HG03575 (cell line): ENCODE results near the gene SLC41A2.
"Not testable (repeated sequence)": the region's sequence is repeated elsewhere in the genome, so short reads cannot be mapped to it uniquely, and the experiment has no call there.

ENCODE experiments used
- ATAC-seq: cut with Tn5 transposase; IDR thresholded peaks from one replicate; pipeline ENCODE4 v1.9.1; 2021; ENCODE audit not compliant: unreplicated experiment, insufficient number of reproducible peaks, low FRiP score; ENCODE audit errors: extremely low read depth

The SLC41A2 gene

DNA sequence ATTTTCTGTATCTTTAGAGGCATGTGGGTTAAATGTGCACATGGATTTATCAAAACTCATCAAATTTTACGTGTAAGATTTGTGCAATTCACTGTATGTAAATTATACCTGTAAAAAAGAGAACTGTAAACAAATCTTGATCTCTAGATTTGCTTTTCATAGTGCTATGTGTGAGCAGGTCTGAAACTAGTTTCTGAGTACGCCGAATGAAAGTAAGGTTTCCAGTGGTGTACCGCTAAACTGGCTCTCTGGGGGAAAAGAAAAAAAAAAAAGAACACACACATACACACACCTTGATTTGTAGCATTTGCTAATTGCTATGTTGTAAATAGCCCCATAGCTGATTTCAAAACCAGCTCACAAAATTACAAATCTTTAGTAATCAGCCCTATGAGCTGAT is 8.6 kb upstream of the SLC41A2 start:
- no peak for ATAC-seq

DNA sequence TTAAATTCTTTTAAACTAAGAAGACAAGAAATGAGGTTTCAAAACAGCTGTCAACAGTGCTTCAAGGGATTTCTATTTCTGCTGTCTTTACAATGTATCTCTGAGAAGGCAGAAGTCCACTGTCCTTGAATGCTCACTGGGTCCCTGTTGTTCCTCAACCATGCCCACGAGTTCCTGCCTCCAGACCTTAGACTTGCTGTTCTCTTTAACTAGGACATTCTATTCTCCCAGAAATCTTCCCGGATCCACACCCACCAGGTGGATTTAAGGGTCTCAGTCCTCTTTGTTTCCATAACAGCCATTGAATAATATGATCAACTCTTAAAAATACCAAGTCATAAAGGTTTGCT is 6.7 kb upstream of the SLC41A2 start:
- no peak for ATAC-seq

- ATAC-seq, result no peak
Measured at GRCh38 chr12:104964167-104964855, 6.2 kb upstream of the SLC41A2 start.

GRCh38 chr12:104963757-104964156 is 5.7 kb upstream of the SLC41A2 start:
- ATAC-seq, result no peak

GRCh38 chr12:104960464-104960863 is 2.4 kb upstream of the SLC41A2 start:
- ATAC-seq, result no peak

- ATAC-seq, result no peak
Measured at GRCh38 chr12:104959335-104959841, 1.3 kb upstream of the SLC41A2 start.

GRCh38 chr12:104958805-104959334 is 780 bp upstream of the SLC41A2 start:
- no peak for ATAC-seq

- ATAC-seq, result no peak
Measured at GRCh38 chr12:104957719-104958000, 430 bp downstream of the SLC41A2 start.

GRCh38 chr12:104956870-104957718 is 996 bp downstream of the SLC41A2 start:
- ATAC-seq, result no peak

DNA sequence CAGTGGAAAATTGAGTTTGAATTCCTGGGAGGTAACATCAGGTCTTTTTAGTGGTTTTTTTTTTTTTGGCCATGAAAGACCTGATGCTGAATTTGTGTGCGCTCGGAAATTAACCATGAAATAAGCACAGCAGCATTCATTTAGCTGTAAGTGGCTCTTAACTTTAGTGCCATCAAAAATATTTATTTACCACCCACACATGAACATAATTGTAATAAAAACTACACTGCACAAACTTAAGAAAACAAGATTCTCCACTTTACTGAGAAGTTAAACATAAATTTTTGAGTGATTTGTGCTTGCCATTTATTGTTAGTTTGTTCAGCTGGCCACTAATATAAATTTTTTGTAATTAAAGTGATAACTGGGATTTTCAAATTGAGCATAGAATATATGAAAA is 2.4 kb downstream of the SLC41A2 start:
- no peak for ATAC-seq

GRCh38 chr12:104953323-104953722 is 4.8 kb downstream of the SLC41A2 start:
- ATAC-seq, result no peak

DNA sequence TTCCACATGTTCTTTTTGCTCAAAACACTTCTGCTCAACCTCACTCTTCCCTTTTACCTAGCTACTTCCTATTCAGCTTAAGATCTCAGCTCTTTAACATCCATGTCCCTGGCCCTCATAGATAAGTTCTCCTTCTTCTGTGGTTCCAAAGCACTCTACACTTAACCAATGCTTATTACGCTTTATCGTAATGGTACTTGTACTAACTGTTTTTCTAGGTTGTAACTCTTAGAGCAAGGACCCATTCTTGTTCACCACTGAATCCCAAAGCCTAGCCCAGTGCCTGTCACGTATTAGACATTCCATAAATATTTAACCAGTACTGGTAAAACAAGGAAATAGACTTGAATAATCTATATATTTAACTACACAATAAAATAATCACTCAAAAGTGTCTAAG is 5.3 kb downstream of the SLC41A2 start:
- no peak for ATAC-seq

GRCh38 chr12:104951759-104952509 is 6.2 kb downstream of the SLC41A2 start:
- ATAC-seq, result no peak

DNA sequence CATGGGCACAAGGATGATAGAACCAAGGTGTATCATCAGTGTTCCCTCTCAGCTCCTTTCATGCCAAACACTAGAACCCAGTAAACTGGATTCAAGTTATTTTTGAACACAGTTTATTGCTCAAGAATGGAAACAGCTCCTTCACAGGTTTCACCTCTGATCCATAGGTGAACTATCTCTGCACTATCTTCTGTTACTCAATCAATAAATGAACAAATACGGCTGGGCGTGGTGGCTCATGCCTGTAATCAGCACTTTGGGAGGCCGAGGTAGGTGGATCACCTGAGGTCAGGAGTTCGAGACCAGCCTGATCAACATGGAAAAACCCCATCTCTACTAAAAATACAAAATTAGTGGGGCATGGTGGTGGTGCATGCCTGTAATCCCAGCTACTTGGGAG is 9.4 kb downstream of the SLC41A2 start:
- ATAC-seq, result not testable (repeated sequence)

GRCh38 chr12:104944252-104944651 is 13.8 kb downstream of the SLC41A2 start:
- no peak for ATAC-seq

GRCh38 chr12:104943401-104943800 is 14.7 kb downstream of the SLC41A2 start:
- not testable (repeated sequence) for ATAC-seq

- no peak for ATAC-seq
Measured at GRCh38 chr12:104942075-104942474, 16.0 kb downstream of the SLC41A2 start.

DNA sequence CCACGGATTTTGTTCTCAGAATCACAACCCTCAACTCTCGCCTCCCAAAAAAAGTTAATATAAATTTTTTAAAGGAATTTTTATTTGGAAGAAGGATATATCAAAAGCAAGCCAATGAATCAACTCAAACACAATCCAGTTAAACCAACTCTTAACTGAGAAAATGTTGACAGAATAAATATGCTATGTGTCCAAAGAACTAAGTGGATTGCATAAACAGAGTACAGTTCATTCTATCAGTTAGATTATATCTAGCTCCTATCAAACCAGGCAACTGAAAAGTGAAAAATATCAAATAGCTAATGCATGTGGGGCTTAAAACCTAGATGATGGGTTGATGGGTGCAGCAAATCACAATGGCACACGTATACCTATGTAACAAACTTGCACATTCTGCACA is 16.6 kb downstream of the SLC41A2 start:
- ATAC-seq, result no peak

GRCh38 chr12:104939089-104939488 is 19.0 kb downstream of the SLC41A2 start:
- ATAC-seq, result no peak

- ATAC-seq, result no peak
Measured at GRCh38 chr12:104938371-104938770, 19.7 kb downstream of the SLC41A2 start.
